ENCODE data around the gene WDFY3.
A peak's percentile ranks its signal among the peaks of the same experiment; 100 is the strongest.

Gene WDFY3

DNA sequence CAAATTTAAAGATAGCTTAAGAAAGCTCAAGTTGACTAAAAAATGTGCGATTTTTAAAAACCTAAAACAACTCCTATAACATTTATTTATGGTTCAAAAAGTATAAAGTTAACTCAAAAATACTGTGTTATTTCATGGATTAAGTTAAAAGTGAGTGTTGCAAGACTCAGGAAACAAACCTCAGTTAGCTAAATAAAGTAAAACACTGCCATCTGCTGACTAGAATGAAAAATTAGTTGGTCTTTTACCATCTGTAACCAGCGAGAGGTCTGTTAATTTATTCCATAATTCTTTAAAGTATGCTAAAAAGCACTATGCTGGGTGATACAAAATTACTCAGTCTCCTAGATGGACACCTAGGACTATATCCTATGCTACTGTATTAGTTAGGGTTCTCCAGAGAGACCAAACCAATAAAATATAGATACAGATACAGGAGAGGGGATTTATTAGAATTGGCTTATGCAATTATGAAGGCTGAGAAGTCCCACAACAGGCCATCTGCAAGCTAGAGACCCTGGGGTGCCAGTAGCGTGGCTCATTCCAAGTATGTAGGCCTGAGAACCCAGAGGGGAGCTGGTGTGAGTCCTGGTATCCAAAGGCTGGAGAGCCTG, 4.9 kb upstream of the WDFY3 start:
- H3K9ac ChIP-seq, result peak overlapping the region in 2 of 11 experiments; percentile 44 to 61; a peak in 3 of 22 replicates
- H3K4me3 ChIP-seq, result no peak overlapping the region
- no peaks in the 10 kb centered on the region for H4K20me1 ChIP-seq
- H3K9me3 ChIP-seq (replicated peaks in 1 of 11), result no peaks in the 10 kb centered on the region
- no peak for TF ChIP-seq Cebpa-rat (IDR thresholded peaks at IDR 0.05)
- peaks cover 21 to 73% (median 38%) of the 10 kb centered on the region in 10 experiments for H3K4me1 ChIP-seq
- H3K27me3 ChIP-seq, result no peaks in the 10 kb centered on the region
- no peaks in the 10 kb centered on the region for H3K36me3 ChIP-seq
- peak overlapping the region in 4 of 11 experiments; percentile 19 to 27 (median 24); a peak in 3 of 22 replicates for H3K27ac ChIP-seq
- peak overlapping the region in 3 of 11 experiments; percentile 8 to 91 (median 56); a peak in 5 of 22 replicates for H3K4me2 ChIP-seq

DNA sequence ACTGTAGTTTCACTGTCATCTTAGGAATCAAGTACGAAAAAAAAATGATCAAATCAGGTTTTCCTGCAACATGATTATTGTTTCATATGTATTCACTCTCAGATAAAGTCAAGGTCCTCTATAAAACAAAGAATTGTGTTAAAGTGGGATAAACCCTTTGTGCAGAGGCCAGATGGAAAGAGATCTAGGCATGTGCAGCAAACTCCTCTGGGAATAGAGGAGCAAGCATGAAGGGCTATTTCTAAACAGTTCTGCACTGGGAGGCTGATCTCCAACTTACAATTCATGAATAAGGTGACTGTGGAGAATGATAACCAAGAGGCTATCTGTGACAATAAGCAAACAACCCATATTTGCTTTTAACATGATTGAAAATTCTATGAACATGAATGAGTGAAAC, 2.4 kb upstream of the WDFY3 start:
- Histone ChIP-seq H4K20me1 (peaks cover 10 to 20% (median 18%) of the 10 kb centered on the region in 11 experiments; a peak in 15 of 22 replicates), H3K9ac (peak overlapping the region in 3 of 11 experiments; percentile 42 to 99 (median 97); a peak in 4 of 22 replicates), H3K36me3 (peaks cover 0 to 8% (median 4%) of the 10 kb centered on the region in 11 experiments; a peak in 13 of 22 replicates), H3K4me2 (peak overlapping the region in 10 of 11 experiments; percentile 5 to 94 (median 68); a peak in 17 of 22 replicates), H3K4me1 (peaks cover 32 to 71% (median 44%) of the 10 kb centered on the region in 10 experiments), H3K4me3 (peak overlapping the region in 1 of 10 experiments; percentile 23; a peak in 1 of 20 replicates), H3K27ac (peak overlapping the region in 3 of 11 experiments; percentile 8 to 99 (median 95); a peak in 3 of 22 replicates), H3K9me3 (replicated peaks in 1 of 11) (peaks cover 0 to 11% (median 7%) of the 10 kb centered on the region in 11 experiments; a peak in 10 of 22 replicates), H3K27me3 (no peaks in the 10 kb centered on the region)
- no peak for TF ChIP-seq Cebpa-rat (IDR thresholded peaks at IDR 0.05)

DNA sequence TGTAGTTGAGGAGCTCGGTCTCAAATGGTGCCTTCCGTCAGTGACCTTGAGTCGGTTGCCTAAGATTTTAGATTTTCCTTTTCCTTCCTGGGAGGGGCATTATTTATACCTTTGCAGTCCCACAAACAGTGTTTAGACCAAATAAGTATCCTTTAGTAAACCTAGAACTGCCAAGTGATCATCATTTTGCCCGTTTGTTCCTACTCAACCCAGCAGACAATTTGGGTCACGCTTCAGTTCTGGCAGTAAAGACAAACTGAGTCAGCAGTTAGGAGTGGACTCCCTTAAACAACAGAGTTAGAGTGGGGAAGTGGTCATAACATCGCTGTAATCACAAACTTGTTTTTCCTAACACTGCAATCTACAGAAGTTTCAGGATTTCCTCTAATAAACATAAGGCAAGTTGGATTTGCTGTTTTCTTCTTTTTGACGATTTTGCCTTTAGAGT, 777 bp upstream of the WDFY3 start:
- Histone ChIP-seq H3K9me3 (replicated peaks in 1 of 11) (peaks cover 0 to 18% (median 7%) of the 10 kb centered on the region in 11 experiments; a peak in 11 of 22 replicates), H3K27ac (peak overlapping the region; percentile 89 to 99 (median 97)), H3K4me2 (peak overlapping the region; percentile 76 to 94 (median 85)), H3K36me3 (peaks cover 0 to 23% (median 13%) of the 10 kb centered on the region in 11 experiments; a peak in 17 of 22 replicates), H4K20me1 (peaks cover 14 to 37% (median 33%) of the 10 kb centered on the region in 11 experiments; a peak in 20 of 22 replicates), H3K4me3 (peak overlapping the region; percentile 82 to 99 (median 93)), H3K9ac (peak overlapping the region; percentile 92 to 99 (median 97)), H3K27me3 (no peaks in the 10 kb centered on the region), H3K4me1 (peaks cover 31 to 67% (median 40%) of the 10 kb centered on the region in 10 experiments)
- TF ChIP-seq Cebpa-rat (IDR thresholded peaks at IDR 0.05), result no peak

DNA sequence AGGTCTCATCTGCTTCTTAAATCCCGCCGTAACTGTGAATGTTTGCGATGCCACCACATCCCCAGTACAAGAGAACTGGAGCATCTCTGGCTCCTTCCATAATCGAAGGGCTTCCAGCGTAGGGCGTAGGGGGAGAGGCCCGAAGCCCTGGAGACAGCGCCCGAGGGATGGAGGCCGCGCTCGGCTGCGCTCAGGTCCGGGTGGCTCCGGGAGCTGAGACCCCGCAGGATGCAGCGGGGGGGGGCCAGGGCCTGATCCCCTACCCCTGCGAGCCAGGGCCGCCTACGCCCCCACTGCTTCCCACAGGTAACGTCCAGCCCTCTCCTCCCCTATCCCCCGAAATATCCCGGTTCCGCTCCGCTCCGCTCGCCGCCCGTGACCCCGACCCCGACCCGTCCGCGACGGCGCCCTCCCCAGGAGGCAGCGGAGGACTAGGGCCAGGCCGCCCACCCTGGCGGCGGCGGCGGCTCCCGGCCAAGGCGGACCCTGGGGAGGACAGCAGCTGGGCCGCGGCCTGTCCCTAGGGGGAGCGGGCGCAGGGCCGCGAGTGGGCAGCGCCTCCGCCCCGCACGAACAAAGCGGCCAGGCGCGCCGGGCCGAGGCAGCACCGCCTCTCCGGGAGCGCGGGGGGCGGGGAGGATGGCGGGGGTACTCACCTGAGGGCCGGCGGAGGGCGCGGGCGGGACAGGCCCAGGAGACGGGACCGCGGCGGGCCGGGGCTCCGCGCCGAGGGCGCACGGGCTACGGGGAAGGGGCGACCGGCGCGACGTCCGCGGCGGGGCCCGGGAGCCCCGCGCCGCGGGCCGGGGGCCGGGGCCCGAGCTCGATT, 723 bp downstream of the WDFY3 start:
- no peak for TF ChIP-seq Cebpa-rat (IDR thresholded peaks at IDR 0.05)
- H3K4me2 ChIP-seq, result peak overlapping the region; percentile 76 to 96 (median 83)
- no peaks in the 10 kb centered on the region for H3K27me3 ChIP-seq
- peak overlapping the region; percentile 92 to 99 (median 97) for H3K9ac ChIP-seq
- peaks cover 0 to 23% (median 13%) of the 10 kb centered on the region in 11 experiments; a peak in 17 of 22 replicates for H3K36me3 ChIP-seq
- H3K9me3 ChIP-seq (replicated peaks in 1 of 11), result peaks cover 0 to 18% (median 7%) of the 10 kb centered on the region in 11 experiments; a peak in 11 of 22 replicates
- H3K4me3 ChIP-seq, result peak overlapping the region; percentile 82 to 99 (median 93)
- H3K4me1 ChIP-seq, result peaks cover 27 to 69% (median 39%) of the 10 kb centered on the region in 10 experiments
- peaks cover 21 to 52% (median 47%) of the 10 kb centered on the region in 11 experiments for H4K20me1 ChIP-seq
- H3K27ac ChIP-seq, result peak overlapping the region; percentile 89 to 99 (median 97)

DNA sequence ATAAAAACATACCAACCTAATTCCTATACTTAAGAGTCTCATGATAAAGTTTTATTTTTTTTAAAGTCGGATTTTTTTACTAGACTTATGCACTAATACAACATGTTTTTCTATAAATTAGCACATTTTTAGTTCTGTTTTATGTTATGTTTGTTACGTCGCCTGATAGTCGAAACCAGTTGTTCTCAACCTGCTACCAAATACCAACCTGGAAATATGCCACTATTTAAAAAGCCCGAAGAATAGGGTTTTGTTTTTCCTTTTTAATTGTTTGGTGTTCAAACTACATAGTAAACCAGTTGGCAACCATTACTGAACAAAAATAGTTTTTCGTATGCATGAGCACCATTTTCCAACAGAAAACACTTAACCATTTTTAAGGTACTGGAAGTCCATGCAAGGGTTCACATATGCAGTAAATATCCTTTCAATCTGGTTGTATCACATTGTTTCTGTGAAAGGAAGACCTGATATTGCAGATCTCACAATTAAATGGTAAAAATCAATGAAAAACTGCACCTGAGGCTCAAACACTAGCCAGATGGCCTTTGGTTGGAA, 1.4 kb downstream of the WDFY3 start:
- TF ChIP-seq Cebpa-rat (IDR thresholded peaks at IDR 0.05), result no peak
- Histone ChIP-seq H3K4me2 (peak overlapping the region; percentile 76 to 96 (median 83)), H3K9ac (peak overlapping the region; percentile 92 to 99 (median 97)), H3K27ac (peak overlapping the region; percentile 89 to 99 (median 97); a peak in 20 of 22 replicates), H4K20me1 (peaks cover 26 to 59% (median 54%) of the 10 kb centered on the region in 11 experiments), H3K27me3 (no peaks in the 10 kb centered on the region), H3K9me3 (replicated peaks in 1 of 11) (peaks cover 0 to 18% (median 7%) of the 10 kb centered on the region in 11 experiments; a peak in 11 of 22 replicates), H3K36me3 (peaks cover 0 to 27% (median 13%) of the 10 kb centered on the region in 11 experiments; a peak in 17 of 22 replicates), H3K4me1 (peaks cover 32 to 69% (median 41%) of the 10 kb centered on the region in 10 experiments), H3K4me3 (peak overlapping the region; percentile 82 to 99 (median 93))

DNA sequence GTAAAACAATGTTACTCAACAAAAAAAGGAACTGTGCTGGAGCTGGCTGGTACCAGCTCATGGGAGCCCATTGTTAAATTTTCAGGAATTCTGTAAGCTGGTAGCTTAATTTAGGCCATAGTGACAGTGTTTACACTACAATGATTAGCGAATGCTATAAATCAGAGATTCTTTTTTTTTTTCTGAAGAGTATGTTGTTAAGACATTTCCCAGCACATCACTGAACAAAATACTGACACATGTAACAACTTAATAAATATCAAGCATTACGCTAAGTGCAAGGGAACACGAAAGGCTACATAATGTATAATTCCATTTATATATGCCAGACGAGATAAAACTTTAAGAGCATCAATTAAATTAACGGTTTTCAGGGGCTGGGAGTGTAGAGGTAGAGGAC, 4.4 kb downstream of the WDFY3 start:
- TF ChIP-seq Cebpa-rat (IDR thresholded peaks at IDR 0.05), result no peak
- H4K20me1 ChIP-seq, result peaks cover 47 to 88% (median 84%) of the 10 kb centered on the region in 11 experiments
- peaks cover 13 to 76% (median 25%) of the 10 kb centered on the region in 10 experiments for H3K4me1 ChIP-seq
- no peak overlapping the region for H3K9ac ChIP-seq
- no peaks in the 10 kb centered on the region for H3K27me3 ChIP-seq
- peak overlapping the region in 3 of 11 experiments; percentile 76 to 96 (median 89); a peak in 6 of 22 replicates for H3K4me2 ChIP-seq
- H3K4me3 ChIP-seq, result no peak overlapping the region
- peaks cover 0 to 18% (median 7%) of the 10 kb centered on the region in 11 experiments; a peak in 11 of 22 replicates for H3K9me3 ChIP-seq (replicated peaks in 1 of 11)
- peaks cover 0 to 27% (median 16%) of the 10 kb centered on the region in 11 experiments; a peak in 17 of 22 replicates for H3K36me3 ChIP-seq
- H3K27ac ChIP-seq, result no peak overlapping the region

DNA sequence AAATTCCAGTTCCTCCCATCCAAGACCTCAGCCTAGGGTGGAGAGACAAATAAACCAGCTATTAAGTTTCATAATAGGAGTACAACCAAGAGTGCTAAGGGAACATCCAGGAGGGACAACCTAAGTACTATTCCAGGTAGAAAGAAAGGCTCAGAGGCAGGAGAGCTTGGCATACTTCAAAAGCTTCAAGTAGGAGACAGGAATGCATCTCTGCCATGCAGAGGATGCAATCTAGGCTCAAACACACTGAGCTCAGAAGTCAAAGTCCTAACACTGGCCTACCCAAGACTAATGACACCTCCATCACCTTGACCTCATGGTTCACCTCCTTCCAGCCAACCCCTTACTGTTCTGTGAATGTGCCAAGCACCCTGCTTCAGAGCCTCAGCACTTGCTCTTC, 8.1 kb downstream of the WDFY3 start:
- Histone ChIP-seq H4K20me1 (peaks cover 57 to 100% (median 98%) of the 10 kb centered on the region in 11 experiments), H3K4me2 (peak overlapping the region in 2 of 11 experiments; percentile 34 to 75; a peak in 4 of 22 replicates), H3K9ac (no peak overlapping the region), H3K36me3 (peaks cover 0 to 20% (median 8%) of the 10 kb centered on the region in 11 experiments; a peak in 14 of 22 replicates), H3K9me3 (replicated peaks in 1 of 11) (peaks cover 0 to 9% (median 0%) of the 10 kb centered on the region in 11 experiments; a peak in 3 of 22 replicates), H3K27ac (no peak overlapping the region), H3K27me3 (no peaks in the 10 kb centered on the region), H3K4me3 (no peak overlapping the region), H3K4me1 (peaks cover 0 to 91% (median 10%) of the 10 kb centered on the region in 10 experiments; a peak in 12 of 20 replicates)
- no peak for TF ChIP-seq Cebpa-rat (IDR thresholded peaks at IDR 0.05)
